NCI-H1930 (cell line): Measurements from ENCODE around the gene NDUFA8.
A peak's percentile ranks its signal among the peaks of the same experiment; 100 is the strongest.

Experiments
- DNase-seq, 2 experiments: peaks; one replicate each; lab custom pipeline; 2025; lab: John Stamatoyannopoulos, UW

The NDUFA8 gene

GRCh38 chr9:122135529-122135859, 24.1 kb downstream of the NDUFA8 start:
- DNase-seq, result no peak

GRCh38 chr9:122134822-122135528, 24.6 kb downstream of the NDUFA8 start:
- DNase-seq, result no peak

GRCh38 chr9:122133984-122134535, 25.5 kb downstream of the NDUFA8 start:
- no peak for DNase-seq

GRCh38 chr9:122133263-122133983, 26.2 kb downstream of the NDUFA8 start:
- no peak for DNase-seq

GRCh38 chr9:122132539-122132938, 27.0 kb downstream of the NDUFA8 start:
- DNase-seq, result no peak

- no peak for DNase-seq
These were observed 28.1 kb downstream of the NDUFA8 start for GRCh38 chr9:122131401-122132001.

- no peak for DNase-seq
These were observed 28.7 kb downstream of the NDUFA8 start for GRCh38 chr9:122130837-122131236.

GRCh38 chr9:122129969-122130368, 29.6 kb downstream of the NDUFA8 start:
- DNase-seq, result no peak

GRCh38 chr9:122128969-122129343, 30.6 kb downstream of the NDUFA8 start:
- DNase-seq, result no peak

- no peak for DNase-seq
These were observed 31.3 kb downstream of the NDUFA8 start for GRCh38 chr9:122128007-122128968.

GRCh38 chr9:122127396-122127798, 32.2 kb downstream of the NDUFA8 start:
- DNase-seq, result no peak

- DNase-seq, result no peak
These were observed 33.0 kb downstream of the NDUFA8 start for GRCh38 chr9:122126331-122127261.

- no peak for DNase-seq
These were observed 33.9 kb downstream of the NDUFA8 start for GRCh38 chr9:122125509-122126330.

GRCh38 chr9:122125158-122125508, 34.4 kb downstream of the NDUFA8 start:
- DNase-seq, result peak; percentile 3 to 69

GRCh38 chr9:122124528-122124927, 35.1 kb downstream of the NDUFA8 start:
- DNase-seq, result no peak

GRCh38 chr9:122124048-122124447, 35.5 kb downstream of the NDUFA8 start:
- no peak for DNase-seq

- DNase-seq, result peak; percentile 47 to 61
These were observed 36.5 kb downstream of the NDUFA8 start for GRCh38 chr9:122122903-122123632.

GRCh38 chr9:122122468-122122867, 37.1 kb downstream of the NDUFA8 start:
- DNase-seq, result no peak

GRCh38 chr9:122121931-122122330, 37.6 kb downstream of the NDUFA8 start:
- DNase-seq, result no peak
